GM19099 (cell line): ENCODE results near the gene RCSD1.
A peak's percentile ranks its signal among the peaks of the same experiment; 100 is the strongest.

ENCODE experiments used
- POLR2A ChIP-seq: IDR thresholded peaks from 3 replicates; pipeline ENCODE4 v1.6.1; 2011; ENCODE audit warnings: low read depth; ENCODE audit not compliant: insufficient read length; ENCODE audit errors: extremely low read depth

The RCSD1 gene, protein sequence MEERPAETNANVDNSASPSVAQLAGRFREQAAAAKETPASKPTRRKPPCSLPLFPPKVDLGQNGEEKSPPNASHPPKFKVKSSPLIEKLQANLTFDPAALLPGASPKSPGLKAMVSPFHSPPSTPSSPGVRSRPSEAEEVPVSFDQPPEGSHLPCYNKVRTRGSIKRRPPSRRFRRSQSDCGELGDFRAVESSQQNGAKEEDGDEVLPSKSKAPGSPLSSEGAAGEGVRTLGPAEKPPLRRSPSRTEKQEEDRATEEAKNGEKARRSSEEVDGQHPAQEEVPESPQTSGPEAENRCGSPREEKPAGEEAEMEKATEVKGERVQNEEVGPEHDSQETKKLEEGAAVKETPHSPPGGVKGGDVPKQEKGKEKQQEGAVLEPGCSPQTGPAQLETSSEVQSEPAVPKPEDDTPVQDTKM

DNA sequence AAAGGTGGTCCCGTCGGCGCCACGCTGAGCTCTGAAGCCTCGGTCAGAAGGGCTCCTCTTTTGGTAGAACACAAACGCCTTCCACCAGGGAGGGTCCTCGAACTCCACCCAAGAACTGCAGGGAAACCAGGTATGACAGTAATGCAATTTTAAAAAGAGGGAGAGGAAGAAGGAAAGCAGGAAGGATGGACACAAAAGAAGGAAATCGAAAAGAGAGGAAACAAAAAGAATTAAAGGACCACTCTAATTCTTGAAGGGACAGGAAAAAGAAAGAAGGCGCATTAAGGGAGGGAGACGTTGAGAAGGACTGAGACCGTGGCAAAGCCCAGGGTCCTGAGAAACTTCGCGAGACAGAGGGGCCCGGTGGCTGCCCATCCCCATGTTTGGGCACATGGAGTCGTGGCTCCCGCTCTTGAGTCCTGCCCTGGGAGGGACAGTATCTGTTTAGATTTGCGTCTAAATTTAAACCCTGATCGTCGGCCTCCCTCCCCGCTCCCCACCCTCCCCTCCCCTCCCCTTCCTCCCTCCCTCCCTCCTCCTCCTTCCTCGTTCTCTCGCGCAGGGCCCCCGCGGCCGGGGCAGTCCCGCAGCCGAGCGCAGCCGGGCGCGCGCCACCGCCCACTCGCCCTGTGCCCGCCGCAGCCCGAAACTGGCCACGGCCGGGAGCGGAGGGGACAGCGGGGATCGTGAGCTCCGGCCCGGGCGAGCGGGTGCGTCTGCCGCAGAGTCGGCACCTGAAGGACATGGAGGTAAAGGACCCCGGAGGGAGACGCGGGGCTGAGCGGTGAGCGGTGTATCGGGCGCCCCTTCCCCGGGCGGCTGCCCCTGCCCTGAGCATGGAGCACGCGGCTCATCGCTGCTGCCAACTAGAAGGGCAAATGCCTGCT, at the start of gene RCSD1:
TSS of gene RCSD1 (plus strand) at position 552 of the 887 bp plus-strand sequence. CDS start at position 744, 192 bp downstream.
- TF ChIP-seq POLR2A: peak; percentile 77

DNA sequence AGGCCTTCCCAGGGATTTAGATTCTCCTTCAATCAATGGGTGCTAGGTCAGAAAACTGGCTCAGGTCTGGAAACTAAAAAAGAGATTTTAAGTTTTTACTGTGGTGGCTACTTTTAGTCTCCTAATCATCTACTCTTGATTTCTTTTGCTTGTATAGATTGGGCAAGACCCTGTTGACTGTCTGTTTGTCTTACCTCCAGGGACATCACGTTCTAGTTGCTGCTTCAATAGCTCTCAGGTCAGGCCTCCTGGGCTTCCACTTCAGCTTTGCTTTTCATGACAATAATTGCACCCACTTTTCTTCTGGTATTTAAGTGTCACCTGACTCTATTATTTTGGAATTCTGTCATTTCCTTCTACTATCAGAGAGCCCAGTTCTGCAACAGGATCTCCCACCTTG, 48.0 kb upstream of the RCSD1 start:
- no peak for TF ChIP-seq POLR2A

DNA sequence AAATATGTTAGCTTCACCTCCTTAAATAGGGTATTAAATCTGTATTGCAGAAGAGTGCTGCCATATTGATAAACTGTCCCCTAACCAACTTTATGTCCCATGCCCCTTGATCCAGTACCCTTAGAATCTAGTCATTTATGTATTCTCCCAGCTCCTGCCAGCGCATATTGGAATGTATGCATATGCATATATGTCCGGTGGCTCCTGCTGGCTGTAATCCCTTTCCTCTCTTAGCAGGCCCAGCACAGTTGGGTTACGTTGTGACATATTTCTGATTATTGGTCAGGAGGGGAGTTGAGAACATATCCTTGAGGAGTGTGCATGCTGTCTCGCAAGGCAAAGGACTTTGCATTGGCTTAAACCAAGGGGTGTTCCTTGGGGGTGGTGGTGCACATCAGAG, 47.3 kb upstream of the RCSD1 start:
- no peak for TF ChIP-seq POLR2A

DNA sequence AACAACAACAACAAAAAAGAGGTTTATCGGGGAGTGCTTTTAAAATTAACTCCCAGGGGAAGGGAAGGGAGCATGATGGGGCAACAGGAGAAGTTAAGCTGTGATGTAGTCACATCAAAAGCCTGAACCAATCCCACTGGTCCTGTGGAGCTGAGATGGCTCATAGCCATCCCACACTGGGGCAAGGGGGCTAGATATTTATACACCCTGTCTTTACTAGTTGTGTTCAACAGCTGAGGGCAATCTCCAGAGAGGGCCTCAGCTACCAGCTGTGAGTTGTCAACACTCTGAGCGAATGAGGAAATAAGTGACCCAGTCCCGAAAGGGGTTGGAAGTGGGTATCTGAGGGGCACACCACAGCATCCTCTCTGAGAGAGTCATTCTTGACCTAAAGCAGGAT, 45.5 kb upstream of the RCSD1 start:
- TF ChIP-seq POLR2A: no peak

DNA sequence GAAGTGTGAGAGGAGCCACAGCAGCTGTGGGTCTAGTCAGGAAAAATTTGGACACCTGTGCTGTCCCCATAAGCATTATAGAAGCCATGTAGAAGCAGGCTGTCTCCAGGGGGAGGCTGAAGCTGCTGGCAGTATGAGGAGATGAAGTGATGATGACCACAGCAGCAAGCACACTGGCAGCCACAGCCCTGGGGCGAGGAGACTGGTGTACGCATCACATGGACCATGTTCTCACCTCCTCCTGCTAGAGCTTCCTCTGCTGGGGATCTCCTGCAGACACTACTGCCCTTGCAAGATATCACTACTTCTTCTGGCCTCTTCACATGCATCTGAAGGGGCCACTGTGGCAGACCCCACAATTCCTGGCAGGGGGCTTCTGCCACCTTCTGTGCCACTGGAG, 42.7 kb upstream of the RCSD1 start:
- TF ChIP-seq POLR2A: no peak

DNA sequence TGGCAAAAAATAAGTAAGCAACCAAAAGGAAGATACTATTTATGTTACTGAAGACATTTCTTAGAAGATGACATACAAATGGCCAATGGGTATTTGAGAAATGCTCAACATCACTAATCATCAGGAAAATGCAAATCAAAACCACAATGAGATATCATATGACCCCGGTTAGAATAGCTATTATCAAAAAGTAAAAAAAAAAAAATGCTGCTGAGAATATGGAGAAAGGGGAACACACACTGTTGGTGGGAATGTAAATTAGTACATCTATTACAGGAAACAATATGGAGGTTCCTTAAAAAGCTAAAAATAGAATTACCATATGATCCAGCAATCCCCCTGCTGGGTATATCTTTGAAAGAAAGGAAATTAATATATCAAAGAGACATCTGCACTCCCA, 42.2 kb upstream of the RCSD1 start:
- no peak for TF ChIP-seq POLR2A

DNA sequence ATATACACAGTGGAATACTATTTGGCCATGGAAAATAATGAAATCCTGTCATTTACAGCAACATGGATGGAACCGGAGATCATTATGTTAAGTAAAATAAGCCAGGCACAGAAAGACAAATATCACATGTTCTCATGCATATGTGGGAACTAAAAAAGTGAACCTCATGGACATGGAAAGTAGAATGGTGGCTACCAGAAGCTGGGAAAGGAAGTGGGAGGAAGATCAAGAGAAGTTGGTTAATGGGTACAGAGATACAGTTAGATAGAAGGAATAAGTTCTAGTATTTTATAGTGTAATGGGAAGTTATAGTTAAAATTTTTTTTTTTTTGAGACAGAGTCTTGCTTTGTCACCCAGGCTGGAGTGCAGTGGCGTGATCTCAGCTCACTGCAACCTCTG, 41.7 kb upstream of the RCSD1 start:
- no peak for TF ChIP-seq POLR2A

DNA sequence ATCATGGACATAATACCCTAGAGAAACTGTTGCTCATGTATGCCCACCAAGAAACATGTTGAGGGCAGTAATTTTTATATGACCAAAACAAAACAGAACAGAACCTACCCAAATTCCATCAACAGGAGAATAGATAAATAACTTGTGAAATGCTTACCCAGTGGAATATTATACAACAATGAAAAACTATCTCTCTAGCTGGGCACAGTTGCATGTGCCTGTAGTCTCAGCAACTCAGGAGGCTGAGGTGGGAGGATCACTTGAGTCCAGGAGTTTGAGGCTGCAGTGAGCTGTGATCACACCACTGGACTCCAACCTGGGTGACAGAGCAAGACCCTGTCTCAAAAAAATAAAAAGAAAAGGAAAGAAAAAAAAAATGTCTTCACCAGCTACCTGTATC, 37.6 kb upstream of the RCSD1 start:
- TF ChIP-seq POLR2A: no peak

DNA sequence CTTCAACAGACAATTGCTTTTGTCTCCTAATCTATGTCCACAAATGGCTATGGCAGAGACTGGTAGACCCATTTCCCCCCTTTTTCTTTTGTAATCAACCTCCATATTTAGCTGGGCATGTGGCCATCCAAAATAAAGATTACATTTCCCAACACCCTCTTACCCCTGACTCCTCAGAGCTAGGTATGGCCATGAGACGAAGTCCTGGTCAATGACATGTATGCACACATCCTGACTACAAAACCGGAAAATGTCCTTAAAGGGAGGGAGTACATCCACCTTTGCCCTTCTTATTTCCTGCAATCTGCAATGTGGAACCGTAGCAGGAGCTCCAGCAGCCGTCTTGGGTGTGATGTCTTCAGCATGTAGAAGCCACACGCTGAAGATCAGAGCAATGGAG, 36.2 kb upstream of the RCSD1 start:
- no peak for TF ChIP-seq POLR2A

DNA sequence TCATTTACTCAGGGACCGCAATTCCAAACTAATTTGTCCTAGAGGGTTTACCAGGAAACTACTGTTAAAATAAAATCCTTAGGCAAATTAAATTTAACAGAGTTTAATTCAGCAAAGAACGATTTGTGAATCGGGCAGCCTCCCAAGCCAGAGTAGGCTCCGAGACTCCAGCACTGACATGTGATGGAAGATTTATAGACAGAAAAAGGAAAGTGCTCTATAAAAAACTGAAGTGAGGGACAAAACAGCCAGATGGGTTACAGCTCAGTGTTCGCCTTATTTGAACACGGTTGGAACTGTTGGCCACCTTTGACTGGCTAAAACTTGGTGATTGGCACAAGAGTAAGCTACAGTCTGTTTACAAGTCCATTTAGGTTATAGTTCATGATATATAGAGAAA, 35.2 kb upstream of the RCSD1 start:
- no peak for TF ChIP-seq POLR2A

DNA sequence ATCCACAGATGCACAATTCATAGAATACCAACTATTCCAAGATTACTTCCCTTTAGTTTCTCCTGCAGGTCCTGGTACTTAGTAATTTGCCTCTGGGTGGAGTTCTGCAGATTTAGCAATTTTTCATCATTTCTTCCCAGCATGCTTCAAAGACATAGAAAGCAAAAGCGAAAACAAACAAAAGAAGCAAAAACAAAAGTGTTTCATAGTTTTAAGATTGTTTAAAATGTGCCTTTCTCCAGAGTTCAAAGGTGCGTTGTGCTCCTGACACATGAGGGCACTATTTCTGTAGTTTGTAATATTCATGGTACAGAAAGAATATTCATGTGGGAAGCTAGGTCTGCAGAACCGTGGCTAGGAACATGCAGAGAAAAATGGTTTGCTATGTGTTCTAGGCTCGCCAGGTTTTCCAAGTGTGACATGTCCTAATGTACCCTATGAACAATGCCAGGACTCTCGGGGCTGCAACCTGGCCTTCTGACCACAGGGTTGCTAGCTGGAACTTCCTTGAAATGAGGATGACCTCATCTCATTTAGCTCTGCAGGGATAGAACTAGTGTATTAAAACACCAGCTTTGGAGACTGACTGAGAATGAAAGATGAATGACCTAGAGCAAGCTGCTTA, 30.0 kb upstream of the RCSD1 start:
- TF ChIP-seq POLR2A: no peak

DNA sequence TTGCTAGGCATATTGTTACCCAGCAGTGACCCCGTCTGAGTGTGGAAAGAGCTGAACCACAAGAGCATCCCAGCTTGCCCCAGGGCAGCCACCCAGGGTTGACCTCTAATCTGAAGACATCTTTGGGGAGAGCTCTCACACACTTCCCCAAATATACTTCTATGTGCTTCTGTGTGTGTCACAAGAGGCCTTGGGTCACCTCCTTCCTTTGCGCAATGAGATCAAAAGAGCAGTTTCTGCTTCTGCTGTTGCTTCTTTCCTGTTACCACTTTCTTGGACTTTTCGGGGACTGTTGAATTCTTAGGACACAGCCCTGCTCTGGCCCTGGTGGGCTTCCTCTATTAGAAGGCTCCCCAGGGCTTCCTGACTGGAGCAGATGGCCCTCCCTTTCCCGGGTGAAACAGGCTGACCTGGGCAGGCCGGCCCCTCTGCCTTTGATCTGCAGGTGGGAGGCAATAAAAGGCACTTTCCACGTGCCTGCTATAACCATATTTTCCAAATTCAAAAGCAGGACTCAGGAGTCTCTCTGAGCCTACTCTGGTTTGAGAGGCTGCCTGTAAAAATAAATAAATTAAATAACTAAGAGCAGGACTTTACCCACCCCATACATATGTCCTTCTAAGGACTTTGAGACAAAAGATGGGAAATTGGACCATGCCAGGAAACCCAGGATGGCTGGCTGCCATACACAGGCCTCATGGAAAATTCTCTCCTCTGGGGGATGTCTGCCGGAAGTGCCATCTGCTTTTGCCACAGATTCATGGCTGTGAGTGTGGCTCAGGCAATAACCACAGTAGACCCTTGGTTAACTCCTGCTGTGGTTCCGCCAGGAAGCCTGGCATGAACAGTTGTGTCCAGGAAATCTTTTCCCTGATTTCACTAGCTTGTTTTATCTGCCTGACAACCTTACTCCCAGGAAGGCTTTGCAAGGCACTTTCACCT, 28.3 kb upstream of the RCSD1 start:
- no peak for TF ChIP-seq POLR2A

DNA sequence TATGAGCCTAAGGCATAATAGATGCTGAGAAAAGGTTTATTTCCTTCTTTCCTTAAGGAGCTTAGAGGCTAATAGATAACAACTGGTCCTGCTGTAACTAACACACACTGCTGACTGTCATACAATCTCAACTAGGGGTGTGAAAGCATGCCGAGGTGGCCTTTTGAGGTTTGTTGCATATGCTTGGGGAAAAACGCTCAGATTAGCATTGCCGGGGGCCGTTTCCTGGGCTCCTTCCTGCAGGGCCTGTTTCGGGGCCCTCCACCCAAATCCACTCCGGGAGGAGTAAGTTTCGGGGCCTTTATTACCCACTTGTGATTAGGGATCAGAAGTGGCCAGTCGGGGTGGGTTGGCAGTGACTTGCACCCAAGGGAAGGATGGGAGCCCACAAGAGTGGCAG, 27.2 kb upstream of the RCSD1 start:
- no peak for TF ChIP-seq POLR2A

DNA sequence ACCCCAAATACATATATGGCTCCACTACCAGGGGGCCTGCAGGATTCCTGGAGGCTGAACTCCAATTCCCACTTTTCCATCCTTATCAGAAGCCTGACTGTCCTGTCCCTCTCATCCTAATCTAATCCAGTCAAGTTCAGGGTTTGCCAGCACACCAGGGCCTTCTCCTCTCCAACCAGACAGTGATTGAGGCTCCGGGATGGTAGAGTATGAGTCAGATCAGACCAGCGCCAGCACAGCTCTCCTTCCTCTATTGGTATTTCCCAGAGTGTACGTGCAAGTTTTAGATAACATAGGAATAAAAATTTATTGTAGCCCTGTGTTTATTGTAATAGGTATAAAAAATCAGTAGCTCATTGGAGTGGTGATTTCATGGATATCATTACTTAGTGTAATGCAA, 24.5 kb upstream of the RCSD1 start:
- TF ChIP-seq POLR2A: no peak
